ENCODE data around the gene C16orf90. TPM values are rescaled to one million over a fixed set of nuclear protein-coding genes. Genes with fewer than 3 reads are reported as not detected.

The C16orf90 gene
- total RNA-seq, 1 experiment from 2014 or later = not detected

DNA sequence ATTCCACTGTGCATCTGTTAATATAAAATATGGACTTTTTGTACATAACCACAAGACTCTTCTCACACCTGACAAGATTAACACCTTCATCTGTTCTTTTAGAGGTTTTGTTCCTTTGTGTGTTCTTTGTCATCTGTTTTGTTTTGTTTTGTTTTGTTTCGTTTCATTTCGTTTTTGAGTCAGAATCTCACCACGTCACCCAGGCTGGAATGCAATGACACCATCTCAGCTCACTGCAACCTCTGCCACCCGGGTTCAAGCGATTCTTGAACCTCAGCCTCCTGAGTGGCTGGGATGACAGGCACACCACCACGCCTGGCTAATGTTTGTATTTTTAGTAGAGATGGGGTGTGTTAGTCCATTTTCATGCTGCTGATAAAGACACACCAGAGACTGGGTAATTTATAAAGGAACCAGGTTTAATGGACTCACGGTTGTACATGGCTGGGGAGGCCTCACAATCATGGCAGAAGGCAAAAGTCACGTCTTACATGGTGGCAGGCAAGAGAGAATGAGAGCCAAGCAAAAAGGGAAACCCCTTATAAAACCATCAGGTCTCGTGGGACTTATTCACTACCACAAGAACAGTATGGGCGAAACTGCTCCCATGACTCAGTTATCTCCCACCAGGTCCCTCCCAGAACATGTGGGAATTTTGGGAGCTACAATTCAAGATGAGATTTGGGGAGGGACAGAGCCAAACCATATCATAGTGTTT lies 22.3 kb downstream of the C16orf90 start:
- ChIA-PET CTCF (interaction anchor here (1.9 kb wide), 1 partner anchor 12 kb away, joined by 5 read pairs; no protein-coding TSS in a partner anchor), POLR2A (no interaction called here)
- Mint-ChIP-seq H3K9me3 (ENCODE audit: unreplicated experiment) (no peaks in the 10 kb centered on the region), H3K27ac (ENCODE audit: low read depth, unreplicated experiment) (no peak overlapping the region), H3K27me3 (ENCODE audit: insufficient read depth, unreplicated experiment) (no peaks in the 10 kb centered on the region), H3K36me3 (ENCODE audit: insufficient read depth, unreplicated experiment) (peaks cover 1% of the 10 kb centered on the region), H3K4me3 (ENCODE audit: unreplicated experiment) (no peak overlapping the region), H3K4me1 (ENCODE audit: insufficient read depth, unreplicated experiment) (no peaks in the 10 kb centered on the region)
- TF ChIP-seq, protein P1, sequence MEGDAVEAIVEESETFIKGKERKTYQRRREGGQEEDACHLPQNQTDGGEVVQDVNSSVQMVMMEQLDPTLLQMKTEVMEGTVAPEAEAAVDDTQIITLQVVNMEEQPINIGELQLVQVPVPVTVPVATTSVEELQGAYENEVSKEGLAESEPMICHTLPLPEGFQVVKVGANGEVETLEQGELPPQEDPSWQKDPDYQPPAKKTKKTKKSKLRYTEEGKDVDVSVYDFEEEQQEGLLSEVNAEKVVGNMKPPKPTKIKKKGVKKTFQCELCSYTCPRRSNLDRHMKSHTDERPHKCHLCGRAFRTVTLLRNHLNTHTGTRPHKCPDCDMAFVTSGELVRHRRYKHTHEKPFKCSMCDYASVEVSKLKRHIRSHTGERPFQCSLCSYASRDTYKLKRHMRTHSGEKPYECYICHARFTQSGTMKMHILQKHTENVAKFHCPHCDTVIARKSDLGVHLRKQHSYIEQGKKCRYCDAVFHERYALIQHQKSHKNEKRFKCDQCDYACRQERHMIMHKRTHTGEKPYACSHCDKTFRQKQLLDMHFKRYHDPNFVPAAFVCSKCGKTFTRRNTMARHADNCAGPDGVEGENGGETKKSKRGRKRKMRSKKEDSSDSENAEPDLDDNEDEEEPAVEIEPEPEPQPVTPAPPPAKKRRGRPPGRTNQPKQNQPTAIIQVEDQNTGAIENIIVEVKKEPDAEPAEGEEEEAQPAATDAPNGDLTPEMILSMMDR (IDR thresholded peaks at IDR 0.05; ENCODE audit: unreplicated experiment) = no peak
- no TSS peak for BruUV-seq (replicated peaks)
- DNase-seq (ENCODE audit: unreplicated experiment) = no peak
- intact Hi-C loops (cut with micrococcal nuclease) = no loop called here

DNA sequence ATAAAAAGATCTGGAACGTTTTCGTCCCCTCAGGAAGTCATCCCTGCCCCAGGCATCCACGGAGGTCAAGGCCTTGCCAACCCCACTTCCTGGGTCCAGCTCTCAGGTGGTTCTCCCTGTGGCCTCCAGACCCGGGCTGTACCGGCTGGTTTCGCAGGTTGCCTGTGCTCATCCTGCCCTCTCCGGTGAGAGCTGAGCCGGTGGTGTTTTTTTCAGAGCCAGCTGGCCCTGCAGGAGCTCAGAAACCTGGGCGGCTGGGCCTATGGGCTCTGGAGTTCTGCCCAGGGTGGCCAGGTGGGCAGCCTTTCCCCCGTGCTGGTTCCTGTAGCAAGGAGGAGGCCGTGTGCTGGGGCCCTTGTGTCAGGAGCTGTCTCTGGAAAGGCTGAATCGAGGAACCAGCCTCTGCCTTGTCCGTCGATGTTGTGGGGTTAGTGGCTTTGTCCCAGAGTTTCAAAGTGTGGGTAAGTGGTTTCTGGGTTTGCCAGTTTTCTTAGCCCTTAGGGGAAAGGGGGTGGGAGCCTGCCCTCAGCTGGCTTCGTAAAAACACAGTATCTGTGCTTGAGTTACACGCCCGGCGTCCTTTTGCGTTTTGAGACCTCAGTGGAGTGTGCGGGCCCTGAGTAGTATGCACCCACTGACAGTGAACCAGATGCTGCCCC lies 23.6 kb downstream of the C16orf90 start:
- intact Hi-C loops (cut with micrococcal nuclease) = no loop called here
- TF ChIP-seq, protein P1 (IDR thresholded peaks at IDR 0.05; ENCODE audit: unreplicated experiment) = no peak
- BruUV-seq (replicated peaks) = no TSS peak
- no peak overlapping the region for H3K4me3 Mint-ChIP-seq (ENCODE audit: unreplicated experiment)
- H3K36me3 Mint-ChIP-seq (ENCODE audit: insufficient read depth, unreplicated experiment) = no peaks in the 10 kb centered on the region
- H3K9me3 Mint-ChIP-seq (ENCODE audit: unreplicated experiment) = no peaks in the 10 kb centered on the region
- H3K27ac Mint-ChIP-seq (ENCODE audit: low read depth, unreplicated experiment) = no peak overlapping the region
- POLR2A ChIA-PET = interaction anchor here (1.2 to 1.6 kb wide), 2 partner anchors 10 to 14 kb away, joined by 3 to 6 read pairs; no protein-coding TSS in a partner anchor
- H3K27me3 Mint-ChIP-seq (ENCODE audit: insufficient read depth, unreplicated experiment) = no peaks in the 10 kb centered on the region
- no peak for DNase-seq (ENCODE audit: unreplicated experiment)
- H3K4me1 Mint-ChIP-seq (ENCODE audit: insufficient read depth, unreplicated experiment) = peaks cover 4% of the 10 kb centered on the region
- CTCF ChIA-PET = no interaction called here

DNA sequence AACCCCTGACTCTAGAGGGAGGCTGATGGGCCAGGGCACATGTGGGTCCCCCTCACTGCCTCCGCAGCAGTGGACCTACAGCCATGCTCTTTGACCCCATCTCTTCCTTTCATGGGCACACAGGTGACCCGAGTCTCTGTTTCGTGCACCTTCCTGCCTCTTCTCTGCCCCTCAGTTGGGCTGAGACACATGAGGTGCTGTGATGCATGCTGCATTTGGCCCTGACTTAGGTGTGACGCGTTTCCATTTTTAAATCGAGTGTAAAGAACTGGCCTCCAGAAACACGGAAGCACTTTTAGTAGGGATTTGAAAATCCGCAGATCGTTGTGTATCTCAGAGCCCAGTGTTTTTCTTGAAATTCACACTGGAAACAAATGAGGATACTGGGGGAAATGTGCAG lies 24.6 kb downstream of the C16orf90 start:
- no TSS peak for BruUV-seq (replicated peaks)
- H3K9me3 Mint-ChIP-seq (ENCODE audit: unreplicated experiment) = no peaks in the 10 kb centered on the region
- POLR2A ChIA-PET = interaction anchor here (1.6 kb wide), 1 partner anchor 13 kb away, joined by 3 read pairs; no protein-coding TSS in a partner anchor
- intact Hi-C loops (cut with micrococcal nuclease) = no loop called here
- CTCF ChIA-PET = no interaction called here
- H3K36me3 Mint-ChIP-seq (ENCODE audit: insufficient read depth, unreplicated experiment) = no peaks in the 10 kb centered on the region
- H3K27me3 Mint-ChIP-seq (ENCODE audit: insufficient read depth, unreplicated experiment) = no peaks in the 10 kb centered on the region
- H3K4me3 Mint-ChIP-seq (ENCODE audit: unreplicated experiment) = no peak overlapping the region
- TF ChIP-seq, protein P1 (IDR thresholded peaks at IDR 0.05; ENCODE audit: unreplicated experiment) = no peak
- H3K4me1 Mint-ChIP-seq (ENCODE audit: insufficient read depth, unreplicated experiment) = peaks cover 7% of the 10 kb centered on the region
- DNase-seq (ENCODE audit: unreplicated experiment) = no peak
- H3K27ac Mint-ChIP-seq (ENCODE audit: low read depth, unreplicated experiment) = no peak overlapping the region

DNA sequence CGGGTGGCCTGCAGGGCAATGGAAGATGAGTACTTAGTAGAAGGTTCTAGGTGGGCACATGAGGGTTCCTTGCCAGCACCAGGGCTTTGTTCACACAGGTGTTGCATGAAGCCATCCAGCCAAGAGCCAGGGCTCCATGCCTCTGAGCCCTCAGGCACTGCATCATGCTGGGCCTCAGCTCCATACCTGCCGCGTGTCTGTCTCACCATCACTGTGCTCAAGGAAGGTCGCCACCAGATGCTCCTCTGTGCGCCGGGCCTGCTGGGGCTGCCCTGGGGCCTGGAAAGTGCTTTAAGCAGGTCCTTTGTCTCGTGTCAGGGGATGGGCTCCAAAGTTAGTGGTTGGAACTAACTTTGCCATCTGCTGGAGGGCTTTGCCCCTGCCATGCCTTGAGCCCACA lies 25.6 kb downstream of the C16orf90 start:
- TF ChIP-seq, protein P1 (IDR thresholded peaks at IDR 0.05; ENCODE audit: unreplicated experiment) = no peak
- Mint-ChIP-seq H3K4me3 (ENCODE audit: unreplicated experiment) (no peak overlapping the region), H3K27me3 (ENCODE audit: insufficient read depth, unreplicated experiment) (no peaks in the 10 kb centered on the region), H3K4me1 (ENCODE audit: insufficient read depth, unreplicated experiment) (peaks cover 7% of the 10 kb centered on the region), H3K36me3 (ENCODE audit: insufficient read depth, unreplicated experiment) (no peaks in the 10 kb centered on the region), H3K9me3 (ENCODE audit: unreplicated experiment) (no peaks in the 10 kb centered on the region), H3K27ac (ENCODE audit: low read depth, unreplicated experiment) (no peak overlapping the region)
- no peak for DNase-seq (ENCODE audit: unreplicated experiment)
- CTCF ChIA-PET = no interaction called here
- POLR2A ChIA-PET = no interaction called here
- intact Hi-C loops (cut with micrococcal nuclease) = no loop called here
- BruUV-seq (replicated peaks) = no TSS peak

Measured in MCF 10A (cell line).